ENCODE data around the gene FRY.

- TF ChIP-seq CTCF (IDR thresholded peaks at IDR 0.05; ENCODE audit: low read depth, low read length): peak; percentile 39
- TF ChIP-seq EZH2phosphoT487 (IDR thresholded peaks at IDR 0.05; ENCODE audit: low read depth): no peak
These were observed 7.9 kb upstream of the FRY start for GRCh38 chr13:32023698-32024097.
